H1 (cell line): ENCODE results near the gene GALNT17. TPM values are rescaled to one million over a fixed set of nuclear protein-coding genes. Genes with fewer than 3 reads are reported as not detected.

ENCODE experiments used
- CBX5 ChIP-seq: fragments of 300-800, 300-1000 bp; sonication (generic); IDR thresholded peaks from 2 replicates; pipeline ENCODE4 v1.7.1; 2016; ENCODE audit warnings: antibody characterized with exemption, low read length, low read depth
- CHD7 ChIP-seq: fragments of 300-600 bp; sonication (generic); IDR thresholded peaks from 2 replicates; pipeline ENCODE4 v1.7.1; 2012; ENCODE audit warnings: low read length, moderate library complexity, mild to moderate bottlenecking, inconsistent platforms; ENCODE audit not compliant: insufficient replicate concordance
- FOSL1 ChIP-seq: IDR thresholded peaks from 2 replicates; pipeline ENCODE4 v1.6.1; 2011; ENCODE audit warnings: mild to moderate bottlenecking, low read depth, low read length, moderate library complexity; ENCODE audit not compliant: insufficient read depth
- KDM1A ChIP-seq: fragments of 200-600, 300-600 bp; sonication (generic); IDR thresholded peaks from 2 replicates; pipeline ENCODE4 v1.7.1; 2016; ENCODE audit warnings: mild to moderate bottlenecking, low read length, borderline replicate concordance
- RBBP5 ChIP-seq: IDR thresholded peaks from 2 replicates; pipeline ENCODE4 v1.7.1; 2012; ENCODE audit warnings: low read depth, mild to moderate bottlenecking, inconsistent platforms, low read length, moderate library complexity, borderline replicate concordance
- SRF ChIP-seq: IDR thresholded peaks from 2 replicates; pipeline ENCODE4 v1.6.1; 2011; ENCODE audit warnings: mild to moderate bottlenecking, low read depth, low read length, moderate library complexity
- polyA plus RNA-seq, 7 experiments: library from polyadenylated mRNA; depleted of rRNA in 3 of 7; stranded (reverse) in 5 of 7; unstranded in 2 of 7; fragments of >200 nt in 5 of 7; fragments of 200-250 nt in 2 of 7; gene quantifications; 1 replicate in 5 of 7; 2 replicates in 1 of 7; 4 replicates in 1 of 7; pipeline versions ENCODE4 v1.2.1 to v1.2.3, GENCODE V29; 2011 to 2013; ENCODE audit warnings: missing spikeins in 2 of 7, mixed read lengths in 2 of 7
- total RNA-seq: library from RNA; stranded (reverse); fragmentation: NEBNext Ultra II Directional; extraction: Animal tissue kit (Norgen Biotek cat#: 25700); gene quantifications from 2 replicates; pipeline ENCODE4 v1.2.1, GENCODE V29; 2021

The GALNT17 gene
- total and polyA plus RNA-seq, 2 of the 8 experiments (the other 6 are each of a cell fraction or from before 2014, with no cell fraction given) = 37.7 to 47.0 TPM

- TF ChIP-seq FOSL1 (no peak), SRF (no peak), CBX5 (no peak), KDM1A (no peak), RBBP5 (no peak), CHD7 (no peak)
- TF ChIP-seq, all 59 proteins: peak for 0
These were observed 168.1 kb downstream of the GALNT17 start (continued) for GRCh38 chr7:71300086-71300485.
